Nephron (organoid): ENCODE measurements around the gene ARHGAP26.
A peak's percentile ranks its signal among the peaks of the same experiment; 100 is the strongest.

Experiments used
- H3K27ac Mint-ChIP-seq, 3 experiments: 2 replicates each; pipeline ENCODE4 v1.8.0; 2020; ENCODE audit warnings: mixed read lengths in 3 of 3, mild to moderate bottlenecking in 2 of 3, moderate library complexity in 1 of 3
- H3K27me3 Mint-ChIP-seq: 2 replicates; pipeline ENCODE4 v1.8.0; 2021; ENCODE audit warnings: low read depth, mild to moderate bottlenecking, moderate library complexity, mixed read lengths
- H3K36me3 Mint-ChIP-seq: 2 replicates; pipeline ENCODE4 v1.8.0; 2020; ENCODE audit warnings: low read depth, mixed read lengths
- H3K4me1 Mint-ChIP-seq: 2 replicates; pipeline ENCODE4 v1.8.0; 2020; ENCODE audit warnings: mixed read lengths
- H3K4me3 Mint-ChIP-seq, 3 experiments: 2 replicates each; pipeline ENCODE4 v1.8.0; 2020; ENCODE audit warnings: mild to moderate bottlenecking in 3 of 3, mixed read lengths in 3 of 3, moderate library complexity in 2 of 3
- H3K9me3 Mint-ChIP-seq: 2 replicates; pipeline ENCODE4 v1.8.0; 2020; ENCODE audit warnings: mixed read lengths
- TF ChIP-seq, protein P1 (sequence below), 3 experiments: fragments of 200-600 bp; sonication (generic); IDR thresholded peaks; one replicate each; pipeline ENCODE4 v1.5.0; 2021; ENCODE audit warnings: antibody characterized with exemption in 3 of 3; ENCODE audit not compliant: unreplicated experiment in 3 of 3

The ARHGAP26 gene

DNA sequence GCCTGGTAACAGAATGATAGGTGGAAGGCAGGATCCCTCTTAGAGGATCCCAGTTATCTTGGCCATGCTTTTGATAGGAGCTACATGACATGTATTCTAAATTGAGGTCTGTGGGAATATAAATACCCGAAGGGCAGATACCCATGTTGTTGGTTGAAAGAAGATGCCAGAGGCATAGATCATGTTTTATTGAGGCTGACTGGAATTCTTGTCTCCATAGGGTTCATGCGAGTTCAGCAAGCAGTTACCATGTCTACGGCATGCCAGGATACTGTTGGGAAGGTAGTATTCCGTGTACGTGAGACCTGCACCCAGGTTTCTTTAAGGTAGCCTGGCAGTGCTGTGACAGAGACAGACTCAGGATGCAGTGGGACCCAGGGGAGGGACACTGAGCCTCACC, 402.6 kb downstream of the ARHGAP26 start:
- no peak overlapping the region for H3K27ac Mint-ChIP-seq
- H3K36me3 Mint-ChIP-seq, result no peaks in the 10 kb centered on the region
- H3K4me1 Mint-ChIP-seq, result peaks cover 16% of the 10 kb centered on the region
- TF ChIP-seq, protein P1, sequence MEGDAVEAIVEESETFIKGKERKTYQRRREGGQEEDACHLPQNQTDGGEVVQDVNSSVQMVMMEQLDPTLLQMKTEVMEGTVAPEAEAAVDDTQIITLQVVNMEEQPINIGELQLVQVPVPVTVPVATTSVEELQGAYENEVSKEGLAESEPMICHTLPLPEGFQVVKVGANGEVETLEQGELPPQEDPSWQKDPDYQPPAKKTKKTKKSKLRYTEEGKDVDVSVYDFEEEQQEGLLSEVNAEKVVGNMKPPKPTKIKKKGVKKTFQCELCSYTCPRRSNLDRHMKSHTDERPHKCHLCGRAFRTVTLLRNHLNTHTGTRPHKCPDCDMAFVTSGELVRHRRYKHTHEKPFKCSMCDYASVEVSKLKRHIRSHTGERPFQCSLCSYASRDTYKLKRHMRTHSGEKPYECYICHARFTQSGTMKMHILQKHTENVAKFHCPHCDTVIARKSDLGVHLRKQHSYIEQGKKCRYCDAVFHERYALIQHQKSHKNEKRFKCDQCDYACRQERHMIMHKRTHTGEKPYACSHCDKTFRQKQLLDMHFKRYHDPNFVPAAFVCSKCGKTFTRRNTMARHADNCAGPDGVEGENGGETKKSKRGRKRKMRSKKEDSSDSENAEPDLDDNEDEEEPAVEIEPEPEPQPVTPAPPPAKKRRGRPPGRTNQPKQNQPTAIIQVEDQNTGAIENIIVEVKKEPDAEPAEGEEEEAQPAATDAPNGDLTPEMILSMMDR (IDR thresholded peaks at IDR 0.05; ENCODE audit: unreplicated experiment in 3 of 3), result no peak
- H3K9me3 Mint-ChIP-seq, result no peaks in the 10 kb centered on the region
- peaks cover 7% of the 10 kb centered on the region for H3K27me3 Mint-ChIP-seq
- no peak overlapping the region for H3K4me3 Mint-ChIP-seq

DNA sequence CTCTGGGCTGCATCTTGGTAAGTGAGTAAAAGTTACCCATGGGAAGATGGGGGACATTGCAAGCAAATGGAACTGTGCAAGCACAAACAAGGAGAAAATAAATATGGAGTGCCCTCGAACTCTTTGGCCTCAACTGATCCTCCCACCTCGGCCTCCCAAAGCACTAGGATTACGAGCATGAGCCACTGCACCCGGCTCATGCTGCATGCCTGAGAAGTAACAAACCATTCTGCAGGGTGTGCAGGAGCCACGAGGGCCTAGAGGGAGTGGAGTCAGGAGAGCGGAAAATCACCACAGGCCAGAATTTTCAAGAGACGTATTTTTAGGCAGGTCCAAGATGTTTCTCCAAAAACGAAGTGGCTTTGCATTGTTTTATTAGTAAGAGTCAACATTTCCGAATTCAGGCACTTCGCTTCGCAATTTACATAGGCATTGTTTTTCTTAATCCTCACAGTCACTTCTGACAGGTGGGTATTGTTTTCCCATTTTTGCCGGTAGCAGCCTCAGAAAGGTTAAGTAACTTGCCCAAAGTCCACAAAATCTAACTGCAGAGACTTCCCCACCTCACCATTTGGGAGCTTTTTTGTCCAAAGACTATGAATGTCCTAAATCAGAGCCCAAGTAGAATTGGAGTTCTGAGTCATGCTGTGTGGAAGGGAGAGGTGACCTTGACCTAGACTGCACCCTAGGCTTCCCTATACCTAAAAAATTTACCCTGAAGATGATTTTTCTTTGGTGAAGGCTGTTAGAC, 403.1 kb downstream of the ARHGAP26 start:
- H3K36me3 Mint-ChIP-seq, result no peaks in the 10 kb centered on the region
- peaks cover 7% of the 10 kb centered on the region for H3K27me3 Mint-ChIP-seq
- no peak overlapping the region for H3K4me3 Mint-ChIP-seq
- H3K9me3 Mint-ChIP-seq, result no peaks in the 10 kb centered on the region
- TF ChIP-seq, protein P1 (IDR thresholded peaks at IDR 0.05; ENCODE audit: unreplicated experiment in 3 of 3), result no peak
- H3K4me1 Mint-ChIP-seq, result peaks cover 16% of the 10 kb centered on the region
- no peak overlapping the region for H3K27ac Mint-ChIP-seq

DNA sequence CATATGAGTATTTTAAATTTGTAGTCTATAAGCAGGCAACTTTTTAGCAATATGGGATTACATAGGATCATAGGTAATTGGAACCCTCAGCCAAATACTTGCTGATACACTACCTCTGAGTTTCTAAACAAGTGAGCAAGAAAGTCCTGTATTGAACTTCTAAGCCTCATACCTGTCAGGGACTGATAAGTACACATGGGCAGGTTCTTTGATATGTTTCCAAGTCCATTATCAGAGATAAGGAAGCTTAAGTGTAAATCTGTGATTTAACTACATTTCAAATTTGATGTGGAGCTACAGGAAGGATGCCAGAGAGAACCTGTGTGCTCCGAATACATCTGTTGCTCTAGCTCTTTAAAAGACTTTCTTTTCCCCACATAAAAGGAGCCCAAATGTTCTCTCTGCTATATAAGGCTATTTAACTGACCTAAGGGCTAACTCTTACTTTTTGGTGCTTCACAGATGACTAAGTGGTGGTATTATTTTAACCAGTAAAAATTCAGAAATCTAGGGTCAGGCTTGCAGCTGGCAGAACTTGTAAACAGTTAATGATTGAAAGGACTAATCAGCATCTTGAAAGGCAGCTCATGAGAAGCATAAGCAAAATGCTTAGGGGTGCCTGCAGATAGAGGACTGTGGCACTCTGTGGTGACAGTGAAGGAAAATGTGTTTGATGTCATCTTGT, 404.7 kb downstream of the ARHGAP26 start:
- Mint-ChIP-seq H3K9me3 (no peaks in the 10 kb centered on the region), H3K27me3 (peaks cover 7% of the 10 kb centered on the region), H3K27ac (peak overlapping the region; percentile 16 to 77 (median 74)), H3K4me1 (peaks cover 16% of the 10 kb centered on the region), H3K36me3 (no peaks in the 10 kb centered on the region), H3K4me3 (no peak overlapping the region)
- TF ChIP-seq, protein P1 (IDR thresholded peaks at IDR 0.05; ENCODE audit: unreplicated experiment in 3 of 3), result no peak

DNA sequence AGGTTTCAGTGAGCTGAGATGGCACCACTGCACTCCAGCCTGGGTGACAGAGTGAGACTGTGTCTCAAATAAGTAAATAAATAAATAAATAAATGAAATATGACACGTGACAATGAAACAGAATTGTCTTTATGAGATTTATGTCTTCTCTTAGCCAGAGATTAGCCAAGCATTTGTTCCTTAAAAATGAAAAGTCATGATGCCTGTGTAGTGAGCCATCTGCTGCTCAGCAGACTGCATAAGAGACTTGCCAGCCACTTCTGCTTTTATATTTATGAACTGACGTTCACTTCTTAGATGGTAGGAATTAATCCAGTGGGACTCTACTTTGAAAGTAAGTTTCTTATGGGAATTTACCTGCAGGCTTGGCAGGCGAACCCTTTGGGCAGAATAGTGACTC, 405.9 kb downstream of the ARHGAP26 start:
- TF ChIP-seq, protein P1 (IDR thresholded peaks at IDR 0.05; ENCODE audit: unreplicated experiment in 3 of 3), result no peak
- H3K4me3 Mint-ChIP-seq, result no peak overlapping the region
- peaks cover 7% of the 10 kb centered on the region for H3K27me3 Mint-ChIP-seq
- H3K4me1 Mint-ChIP-seq, result peaks cover 16% of the 10 kb centered on the region
- H3K9me3 Mint-ChIP-seq, result no peaks in the 10 kb centered on the region
- no peaks in the 10 kb centered on the region for H3K36me3 Mint-ChIP-seq
- H3K27ac Mint-ChIP-seq, result peak overlapping the region in 1 of 3 experiments; percentile 20

DNA sequence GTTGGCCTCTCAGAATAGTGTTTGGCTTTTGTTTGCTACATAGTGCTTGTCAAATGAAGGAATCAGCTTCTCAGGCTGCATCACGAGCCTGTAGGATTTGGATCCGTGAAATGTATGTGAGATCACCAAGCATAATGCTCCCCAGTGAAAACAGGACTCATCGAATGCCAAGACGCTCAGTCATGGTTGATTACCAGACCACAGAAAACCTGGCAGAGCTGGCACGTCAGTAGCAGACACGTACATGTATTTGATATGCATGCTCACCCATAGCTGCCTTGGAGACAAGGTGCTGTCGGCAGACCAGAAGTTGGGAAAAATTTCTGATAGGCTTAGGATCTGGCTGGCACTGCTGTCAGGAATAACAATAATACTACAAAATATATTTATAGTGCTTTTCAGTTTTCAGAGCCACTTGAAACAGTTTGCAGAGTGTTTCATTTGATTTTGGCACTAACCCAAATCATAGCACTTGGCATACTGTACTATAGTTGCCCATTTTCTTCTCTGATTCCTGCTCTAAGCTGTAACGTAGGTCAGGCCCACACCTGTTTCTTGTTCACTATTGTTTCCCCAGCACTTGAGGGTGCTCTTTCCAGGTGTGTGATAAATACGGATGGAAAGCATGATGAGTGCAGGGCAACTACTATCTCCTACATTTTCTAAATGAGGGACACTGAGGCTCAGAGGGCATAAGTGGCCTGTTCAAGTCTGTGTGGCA, 407.2 kb downstream of the ARHGAP26 start:
- no peaks in the 10 kb centered on the region for H3K9me3 Mint-ChIP-seq
- H3K4me3 Mint-ChIP-seq, result no peak overlapping the region
- no peaks in the 10 kb centered on the region for H3K36me3 Mint-ChIP-seq

More for the DNA sequence above, 407.2 kb downstream of the ARHGAP26 start:
- TF ChIP-seq, protein P1 (IDR thresholded peaks at IDR 0.05; ENCODE audit: unreplicated experiment in 3 of 3), result no peak
- Mint-ChIP-seq H3K27me3 (peaks cover 7% of the 10 kb centered on the region), H3K27ac (peak overlapping the region in 2 of 3 experiments; percentile 35 to 68), H3K4me1 (peaks cover 16% of the 10 kb centered on the region)
